GM19239 (cell line): ENCODE data around the gene NADK.
A peak's percentile ranks its signal among the peaks of the same experiment; 100 is the strongest.

Experiments
- DNase-seq: peaks from one replicate; pipeline ENCODE4 v3.0.0; 2011; ENCODE audit warnings: low spot score; ENCODE audit not compliant: insufficient read length
- FAIRE-seq: peaks from 2 replicates; lab custom pipeline; 2011; peaks lifted over from hg19 to GRCh38; lab: Jason Lieb, UNC

Gene NADK

DNA sequence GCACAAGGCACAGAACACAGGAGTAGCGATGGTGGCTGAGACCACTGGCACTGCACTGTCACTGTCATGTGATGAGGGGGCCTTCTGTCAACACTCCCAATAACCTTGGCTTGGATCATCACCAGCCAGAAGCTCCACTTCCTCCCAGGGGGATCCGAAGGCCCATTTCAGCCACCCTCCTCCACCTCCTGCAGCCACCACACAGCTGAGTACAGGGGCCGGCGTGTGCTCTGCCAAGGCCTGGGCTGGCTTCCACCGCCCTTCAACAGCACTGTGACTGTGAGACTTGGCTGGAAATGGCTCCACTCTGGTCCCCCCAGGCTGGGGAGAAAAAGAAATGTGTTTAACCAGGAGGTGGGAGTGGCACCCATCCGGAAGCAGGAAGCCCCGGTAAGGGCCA lies 9.9 kb upstream of the NADK start:
- DNase-seq (no peak), FAIRE-seq (no peak)

- DNase-seq (no peak), FAIRE-seq (no peak)
These were observed 8.8 kb upstream of the NADK start for GRCh38 chr1:1786836-1787605.

GRCh38 chr1:1785666-1786065 lies 7.4 kb upstream of the NADK start:
- no peak for DNase-seq
- no peak for FAIRE-seq

- no peak for DNase-seq
- no peak for FAIRE-seq
These were observed 6.7 kb upstream of the NADK start for GRCh38 chr1:1784933-1785332.

DNA sequence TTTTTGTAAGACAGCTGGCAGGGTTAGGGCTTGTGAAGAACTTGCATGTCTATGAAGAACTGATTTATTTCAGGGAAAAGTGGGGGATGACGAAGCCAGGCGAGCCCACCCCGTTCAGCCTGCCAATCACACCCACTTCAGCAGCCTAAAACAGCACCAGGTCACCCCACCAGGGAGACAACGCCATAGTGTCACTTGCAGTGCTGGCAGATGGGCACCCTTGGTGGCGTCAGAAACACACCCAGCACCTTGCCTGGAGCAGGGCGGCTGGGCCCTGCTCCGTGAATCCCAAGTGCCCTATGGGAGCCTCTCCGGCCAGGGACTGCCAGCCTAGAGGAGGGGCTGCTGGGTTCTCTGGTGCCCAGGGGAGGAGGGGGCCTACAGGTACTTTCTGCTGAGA lies 5.0 kb upstream of the NADK start:
- no peak for DNase-seq
- FAIRE-seq, result no peak

- FAIRE-seq, result peak; percentile 61
- DNase-seq, result no peak
These were observed 4.3 kb upstream of the NADK start for GRCh38 chr1:1782399-1783221.

DNA sequence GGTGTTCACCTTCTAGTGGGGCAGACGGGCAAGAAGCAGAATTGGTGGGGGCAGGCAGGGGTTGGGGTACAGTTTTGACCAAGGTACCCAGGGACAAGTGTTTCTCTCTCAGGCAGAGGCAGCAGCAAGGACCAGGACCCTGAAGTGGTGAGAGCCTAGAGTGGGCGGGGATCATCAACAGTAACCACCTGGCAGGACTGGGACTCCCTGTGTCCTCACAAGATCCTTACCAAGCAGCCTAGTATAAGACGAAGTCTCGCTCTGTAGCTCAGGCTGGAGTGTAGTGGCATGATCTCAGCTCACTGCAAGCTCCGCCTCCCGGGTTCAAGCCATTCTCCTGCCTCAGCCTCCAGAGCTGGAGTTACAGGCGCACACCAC lies 3.2 kb upstream of the NADK start:
- FAIRE-seq, result no peak
- DNase-seq, result no peak

DNA sequence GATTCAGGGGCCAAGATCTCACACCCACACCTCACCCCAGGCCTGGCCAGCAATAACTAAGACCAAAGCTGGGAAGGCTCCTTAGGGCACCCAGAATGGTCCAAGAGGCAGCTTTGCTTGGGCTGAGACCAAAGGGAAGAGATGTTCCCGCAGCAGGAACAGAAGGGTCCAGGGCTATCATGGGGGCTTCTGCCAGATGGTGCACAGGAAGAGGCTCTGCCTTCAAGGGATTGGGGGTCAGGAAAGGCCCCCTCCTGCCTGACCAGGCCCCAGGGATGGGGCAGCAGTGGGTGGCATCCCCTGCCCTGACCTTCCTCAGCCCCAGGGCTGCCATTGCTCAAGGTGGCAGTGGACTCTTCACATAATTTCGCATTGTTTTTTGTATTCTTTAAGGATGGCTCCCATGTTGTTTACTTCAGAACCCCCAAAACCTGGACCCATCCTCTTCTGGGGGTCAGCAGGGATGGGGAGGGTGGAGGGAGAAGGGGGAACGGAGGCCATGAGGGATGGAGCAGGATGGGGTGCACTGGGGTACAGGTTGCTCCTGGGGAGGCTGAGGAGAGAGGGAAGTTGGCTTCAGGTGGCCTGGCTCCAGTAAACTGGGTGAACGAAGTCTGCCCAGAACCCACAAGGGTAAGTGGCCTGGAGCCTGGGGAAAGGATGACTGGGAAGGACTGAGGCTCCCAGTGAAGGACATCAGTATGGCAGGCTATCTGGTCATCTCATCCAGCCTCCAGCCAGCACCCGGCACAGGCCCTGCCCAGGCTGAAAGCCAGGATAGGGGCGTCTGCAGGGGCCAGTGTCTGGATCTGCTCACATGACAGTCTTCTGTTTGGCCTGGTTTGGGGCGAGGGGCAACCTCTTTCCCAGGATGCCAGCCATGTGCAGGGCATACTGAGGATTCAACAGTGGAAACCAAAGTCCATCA lies 2.6 kb upstream of the NADK start:
- peak; percentile 58 for FAIRE-seq
- DNase-seq, result no peak

DNA sequence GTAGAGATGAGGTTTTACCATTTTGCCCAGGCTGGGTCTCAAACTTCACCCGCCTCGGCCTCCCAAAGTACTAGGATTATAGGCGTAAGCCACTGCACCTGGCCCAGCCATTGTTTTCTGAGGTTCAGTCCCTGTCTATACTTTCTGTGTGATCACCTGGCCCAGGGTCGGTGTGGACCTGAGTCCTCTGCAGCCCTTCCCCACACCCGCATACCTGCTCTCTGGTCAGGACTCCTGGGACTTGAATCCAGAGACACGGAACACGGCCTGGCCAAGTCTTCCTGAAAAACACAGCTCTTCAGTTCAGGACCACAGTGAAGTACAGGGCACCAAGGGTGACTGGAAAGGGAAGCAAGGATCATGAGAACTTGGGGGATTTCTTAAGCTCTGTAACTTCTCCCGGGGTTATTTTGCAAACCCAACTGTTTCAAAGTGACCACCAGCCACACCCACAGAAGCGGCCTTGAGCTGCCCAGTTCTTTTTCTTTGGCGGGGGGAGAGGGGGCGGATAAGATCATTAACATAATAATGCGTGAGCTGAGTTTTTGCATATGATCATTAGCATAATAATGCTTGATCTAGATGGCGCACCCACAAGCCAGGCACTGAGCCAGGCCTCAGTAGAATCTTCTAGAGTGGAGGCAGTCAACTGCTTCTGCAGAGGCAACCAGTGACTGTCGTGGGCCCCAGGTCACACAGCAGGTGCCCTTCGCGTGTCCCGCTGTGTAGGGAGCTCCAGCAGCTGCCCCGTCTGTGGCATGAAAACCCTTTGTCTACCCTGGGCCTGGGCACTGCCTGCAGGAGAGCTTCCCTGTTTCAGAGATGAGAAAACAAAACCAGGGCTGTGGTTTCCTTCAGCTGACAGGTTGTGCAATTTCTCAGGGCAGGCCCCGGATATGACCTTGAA lies 1.7 kb upstream of the NADK start:
- DNase-seq (peak; percentile 89), FAIRE-seq (peak; percentile 99)

DNA sequence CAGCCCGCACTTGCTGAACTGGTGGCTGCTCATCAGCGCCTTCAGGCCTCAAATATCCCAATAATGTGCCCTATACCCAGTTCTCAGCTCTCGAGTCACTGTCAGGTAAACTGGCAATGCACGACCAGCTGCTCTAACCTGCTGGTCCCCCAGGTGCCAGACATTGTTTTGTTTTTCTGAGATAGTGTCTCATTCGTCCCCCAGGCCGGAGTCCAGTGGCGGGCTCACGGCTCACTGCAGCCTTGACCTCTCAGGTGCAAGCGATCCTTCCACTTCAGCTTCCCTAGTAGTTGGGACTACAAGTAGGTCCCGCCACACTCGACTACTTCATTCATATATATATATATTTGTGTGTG lies 1.0 kb upstream of the NADK start:
- FAIRE-seq, result no peak
- DNase-seq, result no peak

- FAIRE-seq (peak; percentile 95), DNase-seq (peak; percentile 93)
These were observed 521 bp upstream of the NADK start for GRCh38 chr1:1778663-1779319.

- DNase-seq, result no peak
- FAIRE-seq, result no peak
These were observed 729 bp downstream of the NADK start for GRCh38 chr1:1777583-1777899.

- DNase-seq (no peak), FAIRE-seq (peak; percentile 79)
These were observed 1.3 kb downstream of the NADK start for GRCh38 chr1:1776672-1777582.

GRCh38 chr1:1775327-1776226 lies 2.7 kb downstream of the NADK start:
- peak; percentile 90 for FAIRE-seq

DNA sequence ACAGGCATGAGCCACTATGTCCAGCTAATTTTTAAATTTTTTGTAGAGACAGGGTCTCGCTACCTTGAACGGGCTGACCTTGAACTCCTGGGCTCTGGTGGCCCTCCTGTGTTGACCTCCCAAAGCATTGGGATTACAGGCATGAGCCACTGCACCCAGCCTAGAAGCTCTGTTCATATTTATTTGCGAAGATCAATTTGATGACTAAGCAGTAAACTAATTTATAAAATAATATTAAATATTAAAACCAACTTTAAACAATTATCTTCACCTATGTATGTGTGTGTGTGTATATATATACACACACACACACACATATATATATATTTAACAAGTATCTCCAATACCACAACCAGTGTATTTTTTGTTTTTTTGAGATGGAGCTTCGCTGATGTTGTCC lies 4.4 kb downstream of the NADK start:
- FAIRE-seq, result no peak

More at GRCh38 chr1:1775327-1776226, 2.7 kb downstream of the NADK start:
- no peak for DNase-seq

DNA sequence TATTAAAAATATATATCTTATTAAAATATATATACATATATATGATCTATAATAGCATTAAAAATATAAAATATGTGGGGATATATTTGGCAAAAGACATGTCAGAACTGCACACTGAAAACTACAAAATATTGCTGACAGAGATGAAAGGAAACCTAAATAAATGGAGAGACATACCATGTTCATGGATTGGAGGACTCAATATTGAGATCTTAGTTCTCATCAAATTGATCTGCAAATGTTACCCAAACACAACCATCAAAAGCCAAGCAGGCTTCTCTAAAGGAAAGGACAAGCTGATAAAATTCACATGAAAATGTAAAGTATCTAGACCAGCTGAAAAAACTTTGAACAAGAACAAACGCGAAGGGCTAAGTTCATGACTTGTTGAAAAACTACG lies 7.2 kb downstream of the NADK start:
- no peak for FAIRE-seq

More for the DNA sequence above, 4.4 kb downstream of the NADK start:
- DNase-seq, result no peak

GRCh38 chr1:1770102-1770501 lies 8.2 kb downstream of the NADK start:
- FAIRE-seq (no peak), DNase-seq (no peak)

More for the DNA sequence above, 7.2 kb downstream of the NADK start:
- no peak for DNase-seq
